Measurements from ENCODE around the gene OR4D1.

The OR4D1 gene

DNA sequence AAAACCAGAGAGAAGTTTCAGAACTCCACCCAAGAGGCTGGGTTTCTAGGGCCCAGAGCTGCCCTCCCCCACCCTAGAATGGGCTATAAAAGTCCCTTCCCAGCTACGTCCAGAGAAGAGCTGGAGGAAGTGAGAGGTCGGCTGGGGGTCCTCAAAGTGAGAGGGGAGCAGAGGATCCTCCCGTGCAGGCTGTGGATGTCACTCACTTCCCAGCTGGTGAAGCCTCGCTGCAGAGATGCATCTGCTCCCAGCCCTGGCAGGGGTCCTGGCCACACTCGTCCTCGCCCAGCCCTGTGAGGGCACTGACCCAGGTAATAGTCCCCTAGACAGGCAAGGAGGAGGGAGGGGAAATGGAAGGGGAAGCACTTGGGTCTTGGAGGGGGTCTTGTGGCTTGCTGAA lies 44.4 kb downstream of the OR4D1 start, which contains the start of gene EPX:
EPX (plus strand) TSS at position 115 of the 400 bp plus-strand sequence; CDS start at position 236, 121 bp downstream.
- Histone ChIP-seq H3K27me3 (ENCODE audit: low read depth, low read length) (no peaks in the 10 kb centered on the region), H3K9ac (ENCODE audit: low read length) (no peak within 1 kb of the TSS), H3K79me2 (ENCODE audit: low read length) (no peaks in the 10 kb centered on the region), H3K36me3 (replicated peaks; ENCODE audit: low read depth, low read length) (no peaks in the 10 kb centered on the region), H3K4me1 (ENCODE audit: low read length) (peaks cover 8% of the 10 kb centered on the region; the same call in 1 of the 2 replicates), H3K4me3 (ENCODE audit: low read length) (no peak within 1 kb of the TSS), H3K9me3 (ENCODE audit: insufficient read depth, low read length) (no peaks in the 10 kb centered on the region), H3K27ac (ENCODE audit: low read length) (no peak within 1 kb of the TSS), H3K4me2 (ENCODE audit: low read length) (no peak within 1 kb of the TSS), H2AFZ (ENCODE audit: low read depth, low read length) (no peak within 1 kb of the TSS), H4K20me1 (ENCODE audit: insufficient read depth, low read length) (no peaks in the 10 kb centered on the region)
- TF ChIP-seq, protein P1, sequence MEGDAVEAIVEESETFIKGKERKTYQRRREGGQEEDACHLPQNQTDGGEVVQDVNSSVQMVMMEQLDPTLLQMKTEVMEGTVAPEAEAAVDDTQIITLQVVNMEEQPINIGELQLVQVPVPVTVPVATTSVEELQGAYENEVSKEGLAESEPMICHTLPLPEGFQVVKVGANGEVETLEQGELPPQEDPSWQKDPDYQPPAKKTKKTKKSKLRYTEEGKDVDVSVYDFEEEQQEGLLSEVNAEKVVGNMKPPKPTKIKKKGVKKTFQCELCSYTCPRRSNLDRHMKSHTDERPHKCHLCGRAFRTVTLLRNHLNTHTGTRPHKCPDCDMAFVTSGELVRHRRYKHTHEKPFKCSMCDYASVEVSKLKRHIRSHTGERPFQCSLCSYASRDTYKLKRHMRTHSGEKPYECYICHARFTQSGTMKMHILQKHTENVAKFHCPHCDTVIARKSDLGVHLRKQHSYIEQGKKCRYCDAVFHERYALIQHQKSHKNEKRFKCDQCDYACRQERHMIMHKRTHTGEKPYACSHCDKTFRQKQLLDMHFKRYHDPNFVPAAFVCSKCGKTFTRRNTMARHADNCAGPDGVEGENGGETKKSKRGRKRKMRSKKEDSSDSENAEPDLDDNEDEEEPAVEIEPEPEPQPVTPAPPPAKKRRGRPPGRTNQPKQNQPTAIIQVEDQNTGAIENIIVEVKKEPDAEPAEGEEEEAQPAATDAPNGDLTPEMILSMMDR (IDR thresholded peaks at IDR 0.05; ENCODE audit: low read depth, low read length), result no peak

DNA sequence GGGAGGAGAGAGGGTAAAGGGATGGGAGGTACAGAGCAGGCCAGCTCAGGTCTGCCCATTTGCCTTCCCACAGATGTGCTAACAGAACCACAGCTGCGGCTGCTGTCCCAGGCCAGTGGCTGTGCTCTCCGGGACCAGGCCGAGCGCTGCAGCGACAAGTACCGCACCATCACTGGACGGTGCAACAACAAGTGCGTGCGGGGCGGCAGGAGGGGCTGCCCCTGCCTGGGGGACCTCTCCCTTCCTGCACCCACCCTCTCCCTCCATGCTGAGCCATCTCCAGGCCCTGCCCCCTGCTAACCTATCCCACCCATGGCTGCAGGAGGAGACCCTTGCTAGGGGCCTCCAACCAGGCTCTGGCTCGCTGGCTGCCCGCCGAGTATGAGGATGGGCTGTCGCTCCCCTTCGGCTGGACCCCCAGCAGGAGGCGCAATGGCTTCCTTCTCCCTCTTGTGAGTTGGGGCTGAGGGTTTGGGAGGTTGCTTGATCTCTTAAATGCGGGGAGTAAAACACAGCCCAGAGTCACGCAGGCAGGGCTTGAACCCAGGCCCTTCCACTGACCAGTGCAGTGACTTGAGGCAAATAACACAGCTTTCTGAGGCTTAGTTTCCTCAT lies 45.6 kb downstream of the OR4D1 start:
- H3K4me3 ChIP-seq (ENCODE audit: low read length), result no peak overlapping the region
- TF ChIP-seq, protein P1 (IDR thresholded peaks at IDR 0.05; ENCODE audit: low read depth, low read length), result no peak
- TF ChIP-seq EZH2phosphoT487 (IDR thresholded peaks at IDR 0.05; ENCODE audit: low read depth), result no peak
- peaks cover 9% of the 10 kb centered on the region; the same call in 1 of the 2 replicates for H3K27me3 ChIP-seq (ENCODE audit: low read depth, low read length)

DNA sequence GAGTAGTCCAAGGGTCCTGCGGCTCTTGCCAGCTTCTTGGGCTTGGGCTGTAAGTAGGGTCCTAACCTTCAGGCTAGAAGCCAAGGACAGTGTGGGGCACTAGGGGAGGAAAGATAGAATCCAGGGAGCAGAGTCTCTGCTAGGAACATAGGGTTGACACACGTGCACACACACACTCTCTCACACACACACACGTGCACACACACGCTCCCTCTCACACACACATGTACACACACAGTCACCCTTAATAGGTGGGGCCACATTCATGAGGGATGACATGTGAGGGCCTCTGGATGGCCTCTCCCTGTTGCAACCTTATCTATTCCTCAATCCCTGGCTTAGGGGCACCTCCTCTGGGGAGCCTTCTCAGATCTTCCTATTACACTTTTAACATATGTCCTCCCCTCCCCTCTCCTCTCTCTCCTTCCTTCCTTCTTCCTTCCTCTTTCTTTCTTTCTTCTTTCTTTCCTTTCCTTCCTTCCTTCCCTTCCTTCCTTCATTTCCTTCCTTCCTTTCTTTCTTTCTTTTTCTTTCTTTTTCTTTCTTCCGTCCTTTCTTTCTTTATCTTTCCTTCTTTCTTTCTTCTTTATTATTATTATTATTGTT lies 47.4 kb downstream of the OR4D1 start:
- TF ChIP-seq, protein P1 (IDR thresholded peaks at IDR 0.05; ENCODE audit: low read depth, low read length), result no peak
- no peak for TF ChIP-seq EZH2phosphoT487 (IDR thresholded peaks at IDR 0.05; ENCODE audit: low read depth)
- Histone ChIP-seq H2AFZ (ENCODE audit: low read depth, low read length) (no peak overlapping the region), H3K36me3 (replicated peaks; ENCODE audit: low read depth, low read length) (no peaks in the 10 kb centered on the region), H3K79me2 (ENCODE audit: low read length) (no peaks in the 10 kb centered on the region), H3K4me2 (ENCODE audit: low read length) (no peak overlapping the region), H3K4me3 (ENCODE audit: low read length) (no peak overlapping the region), H3K27me3 (ENCODE audit: low read depth, low read length) (peaks cover 11% of the 10 kb centered on the region; the same call in 1 of the 2 replicates), H3K4me1 (ENCODE audit: low read length) (peaks cover 13% of the 10 kb centered on the region), H4K20me1 (ENCODE audit: insufficient read depth, low read length) (no peaks in the 10 kb centered on the region), H3K27ac (ENCODE audit: low read length) (no peak overlapping the region), H3K9ac (ENCODE audit: low read length) (no peak overlapping the region), H3K9me3 (ENCODE audit: insufficient read depth, low read length) (no peaks in the 10 kb centered on the region)

More for the DNA sequence above, 45.6 kb downstream of the OR4D1 start:
- no peaks in the 10 kb centered on the region for H3K36me3 ChIP-seq (replicated peaks; ENCODE audit: low read depth, low read length)
- no peaks in the 10 kb centered on the region for H4K20me1 ChIP-seq (ENCODE audit: insufficient read depth, low read length)
- no peaks in the 10 kb centered on the region for H3K9me3 ChIP-seq (ENCODE audit: insufficient read depth, low read length)
- no peak overlapping the region for H2AFZ ChIP-seq (ENCODE audit: low read depth, low read length)
- no peak overlapping the region for H3K27ac ChIP-seq (ENCODE audit: low read length)
- no peaks in the 10 kb centered on the region for H3K79me2 ChIP-seq (ENCODE audit: low read length)
- H3K9ac ChIP-seq (ENCODE audit: low read length), result no peak overlapping the region
- peaks cover 8% of the 10 kb centered on the region; the same call in 1 of the 2 replicates for H3K4me1 ChIP-seq (ENCODE audit: low read length)
- no peak overlapping the region for H3K4me2 ChIP-seq (ENCODE audit: low read length)

DNA sequence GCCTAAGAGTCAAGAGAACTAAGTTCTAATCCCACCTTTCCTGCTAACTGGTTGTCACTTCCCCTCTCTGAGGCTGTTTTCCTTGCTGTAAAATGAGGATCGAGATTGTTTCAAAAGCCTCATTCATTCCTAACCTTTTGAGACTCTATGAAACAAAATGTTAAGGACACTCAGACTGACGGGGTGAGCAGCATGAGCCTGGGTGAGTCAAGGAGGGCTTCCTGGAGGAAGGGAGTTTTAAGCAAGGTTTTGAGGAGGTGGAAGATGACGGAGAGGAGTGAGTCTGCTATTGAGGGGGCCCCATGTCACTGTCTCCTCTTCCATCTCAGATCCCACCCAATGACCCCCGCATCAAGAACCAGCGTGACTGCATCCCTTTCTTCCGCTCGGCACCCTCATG lies 48.4 kb downstream of the OR4D1 start:
- TF ChIP-seq, protein P1 (IDR thresholded peaks at IDR 0.05; ENCODE audit: low read depth, low read length), result no peak
- no peak for TF ChIP-seq EZH2phosphoT487 (IDR thresholded peaks at IDR 0.05; ENCODE audit: low read depth)
- H3K9me3 ChIP-seq (ENCODE audit: insufficient read depth, low read length), result no peaks in the 10 kb centered on the region
- peaks cover 13% of the 10 kb centered on the region for H3K4me1 ChIP-seq (ENCODE audit: low read length)
- no peak overlapping the region for H3K9ac ChIP-seq (ENCODE audit: low read length)
- no peaks in the 10 kb centered on the region for H3K36me3 ChIP-seq (replicated peaks; ENCODE audit: low read depth, low read length)
- H3K27me3 ChIP-seq (ENCODE audit: low read depth, low read length), result peaks cover 11% of the 10 kb centered on the region; the same call in 1 of the 2 replicates
- H3K27ac ChIP-seq (ENCODE audit: low read length), result no peak overlapping the region
- no peaks in the 10 kb centered on the region for H3K79me2 ChIP-seq (ENCODE audit: low read length)
- no peak overlapping the region for H3K4me2 ChIP-seq (ENCODE audit: low read length)
- no peaks in the 10 kb centered on the region for H4K20me1 ChIP-seq (ENCODE audit: insufficient read depth, low read length)
- H2AFZ ChIP-seq (ENCODE audit: low read depth, low read length), result no peak overlapping the region
- H3K4me3 ChIP-seq (ENCODE audit: low read length), result no peak overlapping the region

All from OCI-LY3 (cell line).